Measurements from ENCODE around the gene SPRED2.

GRCh38 chr2:65443509-65444186, 11.2 kb upstream of the SPRED2 start:
- TF ChIP-seq CTCF (IDR thresholded peaks at IDR 0.05) (no peak), POLR2A (IDR thresholded peaks at IDR 0.05) (no peak)

Measured in esophagus squamous epithelium (tissue), 4 donors.